Stimulated activated effector memory CD8-positive, alpha-beta T cell treated with anti-CD3 and anti-CD28 coated beads, Interleukin-12 subunit alpha, Interleukin-12 subunit beta, amount 100 ng/mL, for 72 hours (primary cell): ENCODE measurements around the gene SOBP.
"Not testable (repeated sequence)": the region's sequence is repeated elsewhere in the genome, so short reads cannot be mapped to it uniquely, and the experiment has no call there.

Source experiments
- ATAC-seq: fragments of 150-1000 bp; cut with Tn5 transposase; 2 replicates; pipeline ENCODE4 v1.10.0; 2021
- DNase-seq, 2 donors: peaks; one replicate each; pipeline ENCODE4 v3.0.0; 2021 to 2022; ENCODE audit warnings: low spot score in 2 of 2
- H3K27ac Mint-ChIP-seq: one replicate; pipeline ENCODE4 v1.8.0; 2022; ENCODE audit warnings: mild to moderate bottlenecking, mixed read lengths
- H3K36me3 Mint-ChIP-seq: one replicate; pipeline ENCODE4 v1.8.0; 2022; ENCODE audit warnings: mild to moderate bottlenecking, mixed read lengths
- H3K4me1 Mint-ChIP-seq: one replicate; pipeline ENCODE4 v1.8.0; 2022; ENCODE audit warnings: mixed read lengths
- H3K4me3 Mint-ChIP-seq: one replicate; pipeline ENCODE4 v1.8.0; 2022; ENCODE audit warnings: mild to moderate bottlenecking, mixed read lengths
- H3K9me3 Mint-ChIP-seq: one replicate; pipeline ENCODE4 v1.8.0; 2022; ENCODE audit warnings: mixed read lengths

The SOBP gene

GRCh38 chr6:107550906-107551305 is 61.0 kb downstream of the SOBP start:
- Mint-ChIP-seq H3K4me1 (no peaks in the 10 kb centered on the region), H3K9me3 (no peaks in the 10 kb centered on the region), H3K27ac (no peak overlapping the region), H3K36me3 (no peaks in the 10 kb centered on the region), H3K4me3 (no peak overlapping the region)
- no peak for ATAC-seq
- no peak for DNase-seq

DNA sequence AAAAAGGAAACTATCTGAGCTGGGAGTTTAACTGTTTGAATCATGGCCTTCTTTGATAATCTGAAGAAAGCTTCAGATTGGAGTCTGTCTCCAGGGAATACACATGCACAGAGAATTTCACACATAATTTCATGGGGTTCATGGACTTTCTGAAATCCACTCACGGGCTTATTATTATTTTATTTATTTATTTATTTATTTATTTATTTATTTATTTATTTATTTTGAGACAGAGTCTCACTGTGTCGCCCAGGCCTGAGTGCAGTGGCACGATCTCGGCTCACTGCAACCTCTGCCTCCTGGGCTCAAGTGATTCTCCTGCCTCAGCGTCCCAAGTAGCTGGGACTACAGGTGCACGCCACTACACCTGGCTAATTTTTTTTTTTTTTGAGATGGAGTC is 63.2 kb downstream of the SOBP start:
- ATAC-seq, DNase-seq: not testable (repeated sequence)

DNA sequence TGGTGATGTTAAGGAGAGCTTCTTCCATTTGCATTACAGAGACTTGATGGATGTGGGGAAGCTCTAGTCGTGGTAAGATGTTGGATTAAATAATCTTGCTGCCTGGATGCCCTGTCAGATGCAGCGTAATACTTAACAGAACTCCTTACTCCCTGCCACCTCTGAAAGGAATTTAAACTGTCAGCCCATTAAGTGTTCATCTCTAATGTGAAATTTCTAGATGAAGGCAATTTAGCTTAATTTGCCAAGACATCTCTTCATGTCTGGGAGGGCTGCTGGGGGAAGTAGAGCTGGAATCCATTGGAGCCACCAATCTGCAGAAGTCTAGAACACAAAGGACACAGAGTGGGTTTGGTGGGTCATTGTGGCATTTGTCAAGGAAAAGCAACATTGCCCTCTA is 64.4 kb downstream of the SOBP start:
- DNase-seq = no peak
- Mint-ChIP-seq H3K36me3 (no peaks in the 10 kb centered on the region), H3K4me3 (no peak overlapping the region), H3K4me1 (no peaks in the 10 kb centered on the region), H3K27ac (no peak overlapping the region), H3K9me3 (no peaks in the 10 kb centered on the region)
- no peak for ATAC-seq

More for the DNA sequence above, 63.2 kb downstream of the SOBP start:
- H3K4me3 Mint-ChIP-seq, H3K36me3 Mint-ChIP-seq, H3K27ac Mint-ChIP-seq, H3K4me1 Mint-ChIP-seq, H3K9me3 Mint-ChIP-seq: not testable (repeated sequence)

DNA sequence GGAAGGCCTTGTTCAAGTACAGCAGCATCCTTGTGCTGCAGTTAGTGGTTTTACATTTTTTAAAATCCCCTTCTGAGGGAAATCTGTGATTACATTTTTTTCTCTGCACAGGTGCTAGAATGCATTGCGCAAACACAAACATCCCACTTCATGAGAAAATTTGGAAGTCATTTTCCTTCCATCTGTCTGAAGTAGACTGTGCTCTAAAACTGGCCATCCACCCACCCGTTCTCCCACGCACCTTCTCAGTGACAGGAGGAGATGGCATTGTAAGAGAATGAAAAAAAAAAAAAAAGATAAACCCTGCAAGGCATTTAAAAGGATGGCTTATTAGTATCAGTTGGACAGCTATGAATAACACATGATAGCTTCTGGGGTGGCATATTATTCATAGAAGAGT is 65.0 kb downstream of the SOBP start:
- Mint-ChIP-seq H3K4me1 (no peaks in the 10 kb centered on the region), H3K9me3 (no peaks in the 10 kb centered on the region), H3K27ac (no peak overlapping the region), H3K36me3 (no peaks in the 10 kb centered on the region), H3K4me3 (no peak overlapping the region)
- no peak for DNase-seq
- no peak for ATAC-seq

DNA sequence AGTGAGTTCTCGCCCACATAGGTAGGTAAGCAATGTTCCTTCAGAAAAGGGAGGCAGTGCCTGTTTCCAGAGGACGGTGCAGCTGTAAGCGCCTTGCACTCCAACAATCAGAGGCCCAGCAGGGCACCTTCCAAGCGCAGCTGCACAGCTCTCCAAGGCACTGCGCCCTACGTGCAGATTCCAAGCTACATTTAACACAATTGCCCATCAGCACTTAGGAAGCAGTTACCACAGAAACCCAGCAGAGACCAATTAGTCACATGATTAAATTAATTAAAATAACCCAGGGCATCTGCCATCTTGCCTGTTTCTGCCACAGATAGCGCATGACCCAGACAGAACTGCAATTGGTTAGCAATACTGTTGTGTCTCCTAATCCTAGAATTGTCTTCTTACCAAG is 65.5 kb downstream of the SOBP start:
- Mint-ChIP-seq H3K36me3 (no peaks in the 10 kb centered on the region), H3K9me3 (no peaks in the 10 kb centered on the region), H3K27ac (no peak overlapping the region), H3K4me1 (no peaks in the 10 kb centered on the region), H3K4me3 (no peak overlapping the region)
- DNase-seq = no peak
- ATAC-seq = no peak

- Mint-ChIP-seq H3K27ac (no peak overlapping the region), H3K4me1 (no peaks in the 10 kb centered on the region), H3K9me3 (no peaks in the 10 kb centered on the region), H3K4me3 (no peak overlapping the region), H3K36me3 (no peaks in the 10 kb centered on the region)
- DNase-seq (no peak), ATAC-seq (no peak)
Measured at GRCh38 chr6:107556082-107556481, 66.2 kb downstream of the SOBP start.

GRCh38 chr6:107557698-107558097 is 67.8 kb downstream of the SOBP start:
- Mint-ChIP-seq H3K36me3 (no peaks in the 10 kb centered on the region), H3K9me3 (no peaks in the 10 kb centered on the region)
- ATAC-seq = no peak

DNA sequence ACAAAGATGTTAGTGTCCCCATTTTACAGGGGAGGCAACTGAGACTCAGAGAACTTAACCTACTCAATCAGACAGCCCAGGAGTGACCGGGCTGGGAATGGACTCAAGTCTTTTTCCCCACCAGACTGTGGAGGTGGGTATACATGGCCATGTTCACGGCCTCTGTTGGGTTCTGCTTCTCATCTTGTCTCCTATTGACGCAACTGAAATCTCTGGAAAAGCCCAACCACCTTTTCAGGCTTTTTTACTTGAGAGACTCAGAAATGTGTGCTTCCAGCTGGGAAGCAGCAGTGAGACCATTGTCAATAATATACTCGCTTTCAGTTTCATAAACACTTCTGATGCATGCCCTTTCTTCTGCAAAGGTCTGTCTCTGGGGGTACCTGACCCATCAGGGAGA is 70.7 kb downstream of the SOBP start:
- DNase-seq = no peak
- H3K4me3 Mint-ChIP-seq = no peak overlapping the region
- no peaks in the 10 kb centered on the region for H3K9me3 Mint-ChIP-seq
- H3K4me1 Mint-ChIP-seq = no peaks in the 10 kb centered on the region
- no peaks in the 10 kb centered on the region for H3K36me3 Mint-ChIP-seq
- H3K27ac Mint-ChIP-seq = no peak overlapping the region
- no peak for ATAC-seq

More at GRCh38 chr6:107557698-107558097, 67.8 kb downstream of the SOBP start:
- Mint-ChIP-seq H3K4me3 (no peak overlapping the region), H3K27ac (no peak overlapping the region), H3K4me1 (no peaks in the 10 kb centered on the region)
- DNase-seq = no peak

- no peak overlapping the region for H3K4me3 Mint-ChIP-seq
- H3K9me3 Mint-ChIP-seq = no peaks in the 10 kb centered on the region
- ATAC-seq (no peak), DNase-seq (no peak)
- no peaks in the 10 kb centered on the region for H3K36me3 Mint-ChIP-seq
- H3K4me1 Mint-ChIP-seq = no peaks in the 10 kb centered on the region
- H3K27ac Mint-ChIP-seq = no peak overlapping the region
Measured at GRCh38 chr6:107561306-107561705, 71.4 kb downstream of the SOBP start.

DNA sequence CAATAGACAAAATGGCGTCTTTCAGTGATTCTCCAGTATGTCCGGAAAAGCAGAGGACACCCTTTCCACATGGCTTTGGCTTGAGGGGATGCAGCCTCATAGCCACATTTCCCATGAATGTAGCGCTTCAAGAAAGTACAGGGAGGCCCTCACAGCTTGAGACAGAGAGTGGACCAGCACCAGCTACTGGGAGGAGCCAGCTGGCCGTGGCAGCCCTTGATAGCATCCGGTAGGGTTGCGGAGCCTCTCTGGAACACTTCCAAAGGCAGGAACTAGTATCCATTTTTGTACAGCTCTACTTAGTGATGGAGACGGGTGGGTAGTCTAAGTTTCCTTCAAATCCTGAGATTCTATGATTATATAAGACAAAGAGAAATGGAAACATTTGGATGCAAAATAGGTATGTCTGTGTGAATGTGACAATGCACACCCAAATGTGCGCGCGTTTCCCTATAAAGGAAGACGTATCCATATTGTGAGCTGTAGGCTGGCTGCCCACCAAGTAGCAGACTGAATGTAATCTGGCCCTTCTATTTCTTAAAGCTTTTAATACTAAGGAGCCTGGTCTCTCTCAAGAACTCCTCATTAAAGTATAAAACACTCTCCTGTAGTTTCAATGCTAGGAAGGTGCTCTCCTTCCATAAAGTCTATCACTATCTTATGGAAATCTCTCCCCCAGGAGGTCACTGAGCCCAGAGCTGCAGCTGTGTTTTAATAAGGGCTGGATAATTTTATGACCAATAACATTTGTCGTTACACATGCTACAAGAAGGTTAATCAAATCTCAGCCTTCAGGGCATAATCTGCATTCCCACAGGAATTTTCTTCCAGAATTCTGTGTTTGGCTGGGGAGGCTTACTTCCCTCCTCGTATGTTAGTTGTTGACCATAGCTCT is 74.0 kb downstream of the SOBP start:
- no peaks in the 10 kb centered on the region for H3K4me1 Mint-ChIP-seq
- no peaks in the 10 kb centered on the region for H3K9me3 Mint-ChIP-seq
- ATAC-seq (no peak), DNase-seq (no peak)
- no peak overlapping the region for H3K4me3 Mint-ChIP-seq
- no peaks in the 10 kb centered on the region for H3K36me3 Mint-ChIP-seq
- no peak overlapping the region for H3K27ac Mint-ChIP-seq

GRCh38 chr6:107564589-107564951 is 74.7 kb downstream of the SOBP start:
- Mint-ChIP-seq H3K36me3 (no peaks in the 10 kb centered on the region), H3K9me3 (no peaks in the 10 kb centered on the region), H3K27ac (no peak overlapping the region), H3K4me1 (no peaks in the 10 kb centered on the region), H3K4me3 (no peak overlapping the region)
- DNase-seq = no peak
- ATAC-seq = no peak

GRCh38 chr6:107565165-107565723 is 75.3 kb downstream of the SOBP start:
- no peak for DNase-seq
- Mint-ChIP-seq H3K4me3 (no peak overlapping the region), H3K27ac (no peak overlapping the region), H3K36me3 (no peaks in the 10 kb centered on the region), H3K9me3 (no peaks in the 10 kb centered on the region), H3K4me1 (no peaks in the 10 kb centered on the region)
- ATAC-seq = no peak

GRCh38 chr6:107567643-107568042 is 77.7 kb downstream of the SOBP start:
- Mint-ChIP-seq H3K27ac (no peak overlapping the region), H3K4me3 (no peak overlapping the region), H3K4me1 (no peaks in the 10 kb centered on the region), H3K9me3 (no peaks in the 10 kb centered on the region), H3K36me3 (no peaks in the 10 kb centered on the region)
- DNase-seq = no peak
- ATAC-seq = no peak

DNA sequence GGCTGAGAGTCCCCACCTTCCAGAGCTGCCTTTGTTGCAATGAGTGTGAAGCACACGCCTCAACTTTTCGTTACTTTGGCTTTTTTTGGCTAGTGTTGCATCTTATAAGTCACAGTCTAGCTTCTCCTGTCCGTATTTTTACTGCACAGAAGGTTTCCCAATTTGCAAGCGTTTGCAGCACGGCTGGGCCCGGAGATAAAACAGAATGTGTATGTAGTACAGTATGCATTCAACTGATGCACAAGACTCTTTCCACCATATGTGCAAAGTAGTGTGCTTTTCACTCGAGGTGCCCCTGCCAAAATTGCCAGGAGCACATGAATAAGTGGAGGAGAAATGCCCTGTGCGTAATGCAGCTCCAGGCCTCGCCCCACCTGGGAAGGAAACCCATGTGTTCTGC is 79.6 kb downstream of the SOBP start:
- no peak overlapping the region for H3K4me3 Mint-ChIP-seq
- no peak for DNase-seq
- H3K4me1 Mint-ChIP-seq = no peaks in the 10 kb centered on the region
- ATAC-seq = no peak
- no peaks in the 10 kb centered on the region for H3K9me3 Mint-ChIP-seq
- H3K27ac Mint-ChIP-seq = no peak overlapping the region
- H3K36me3 Mint-ChIP-seq = no peaks in the 10 kb centered on the region

DNA sequence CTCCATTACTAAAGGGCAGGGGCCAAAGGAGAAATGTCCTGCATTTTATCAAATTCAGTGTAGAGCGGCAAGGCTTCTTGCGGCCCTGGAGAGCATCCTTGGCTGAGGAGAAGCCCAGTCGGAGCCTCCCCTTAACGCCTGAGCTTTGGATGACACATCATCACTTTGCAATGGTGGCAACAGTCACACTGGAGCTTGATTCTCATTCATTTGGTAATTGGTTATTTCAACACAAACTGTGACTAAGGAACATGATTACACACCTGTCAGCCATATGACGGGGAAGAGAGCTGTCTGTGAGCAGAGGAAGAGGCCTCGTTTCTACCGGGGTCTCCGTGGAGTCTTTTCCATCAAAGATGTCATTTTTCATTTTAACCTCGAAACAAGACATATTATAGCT is 81.4 kb downstream of the SOBP start:
- no peak for ATAC-seq
- DNase-seq = no peak

DNA sequence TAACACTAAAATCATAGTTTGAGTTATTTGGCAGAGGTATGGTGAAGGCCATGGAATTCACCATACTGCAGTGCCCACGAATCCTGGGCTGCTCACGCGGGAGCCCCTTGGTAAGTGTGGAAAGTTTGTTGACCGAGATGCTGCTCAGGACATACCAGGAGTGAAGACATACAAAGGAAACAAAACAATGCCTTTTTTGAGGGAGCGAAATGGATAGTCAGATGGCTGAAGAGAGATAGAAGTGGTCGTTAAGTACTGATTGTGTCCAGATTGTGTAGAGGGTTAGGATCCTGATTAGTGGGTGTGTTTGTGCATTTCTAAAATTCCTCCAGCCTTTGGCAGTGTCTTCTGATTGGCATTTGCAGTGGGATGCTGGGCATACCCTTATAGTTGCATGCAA is 83.0 kb downstream of the SOBP start:
- Mint-ChIP-seq H3K4me3 (no peak overlapping the region), H3K36me3 (no peaks in the 10 kb centered on the region), H3K9me3 (no peaks in the 10 kb centered on the region), H3K4me1 (no peaks in the 10 kb centered on the region), H3K27ac (no peak overlapping the region)
- no peak for ATAC-seq
- no peak for DNase-seq

More for the DNA sequence above, 81.4 kb downstream of the SOBP start:
- H3K27ac Mint-ChIP-seq = no peak overlapping the region
- no peaks in the 10 kb centered on the region for H3K36me3 Mint-ChIP-seq
- no peaks in the 10 kb centered on the region for H3K9me3 Mint-ChIP-seq
- no peaks in the 10 kb centered on the region for H3K4me1 Mint-ChIP-seq
- no peak overlapping the region for H3K4me3 Mint-ChIP-seq
